ENCODE results near the gene ASRGL1. TPM values are rescaled to one million over a fixed set of nuclear protein-coding genes. Genes with fewer than 3 reads are reported as not detected.

Gene ASRGL1
- total RNA-seq, 6 experiments from 2014 or later = 0.36 to 0.55 (median 0.49) TPM

DNA sequence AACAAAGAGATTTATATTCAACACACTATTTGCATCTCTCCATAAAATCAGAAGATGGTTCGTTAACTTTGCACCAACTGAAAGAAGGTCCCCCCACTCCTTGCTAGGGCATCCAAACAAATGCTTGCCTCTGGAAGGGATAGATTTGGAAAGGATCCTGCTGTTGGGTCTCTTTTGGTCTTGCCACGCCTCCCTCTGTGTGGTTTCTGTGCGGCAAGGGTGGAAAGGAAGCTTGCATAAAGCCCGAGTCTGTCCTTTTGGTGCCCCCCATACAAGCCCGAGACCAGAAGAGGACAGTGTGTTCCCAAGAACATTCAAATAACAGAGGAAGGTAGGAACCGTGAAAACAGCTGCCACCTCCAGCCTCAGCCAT, 96.6 kb downstream of the ASRGL1 start:
- Mint-ChIP-seq H3K36me3 (ENCODE audit: low read depth) (no peaks in the 10 kb centered on the region), H3K4me3 (no peak overlapping the region), H3K27me3 (ENCODE audit: insufficient read depth) (peaks cover 3% of the 10 kb centered on the region; the same call in 1 of the 2 replicates), H3K27ac (no peak overlapping the region), H3K4me1 (ENCODE audit: low read depth) (peaks cover 34% of the 10 kb centered on the region), H3K9me3 (no peaks in the 10 kb centered on the region)
- DNase-seq = no peak
- TF ChIP-seq, protein P1, sequence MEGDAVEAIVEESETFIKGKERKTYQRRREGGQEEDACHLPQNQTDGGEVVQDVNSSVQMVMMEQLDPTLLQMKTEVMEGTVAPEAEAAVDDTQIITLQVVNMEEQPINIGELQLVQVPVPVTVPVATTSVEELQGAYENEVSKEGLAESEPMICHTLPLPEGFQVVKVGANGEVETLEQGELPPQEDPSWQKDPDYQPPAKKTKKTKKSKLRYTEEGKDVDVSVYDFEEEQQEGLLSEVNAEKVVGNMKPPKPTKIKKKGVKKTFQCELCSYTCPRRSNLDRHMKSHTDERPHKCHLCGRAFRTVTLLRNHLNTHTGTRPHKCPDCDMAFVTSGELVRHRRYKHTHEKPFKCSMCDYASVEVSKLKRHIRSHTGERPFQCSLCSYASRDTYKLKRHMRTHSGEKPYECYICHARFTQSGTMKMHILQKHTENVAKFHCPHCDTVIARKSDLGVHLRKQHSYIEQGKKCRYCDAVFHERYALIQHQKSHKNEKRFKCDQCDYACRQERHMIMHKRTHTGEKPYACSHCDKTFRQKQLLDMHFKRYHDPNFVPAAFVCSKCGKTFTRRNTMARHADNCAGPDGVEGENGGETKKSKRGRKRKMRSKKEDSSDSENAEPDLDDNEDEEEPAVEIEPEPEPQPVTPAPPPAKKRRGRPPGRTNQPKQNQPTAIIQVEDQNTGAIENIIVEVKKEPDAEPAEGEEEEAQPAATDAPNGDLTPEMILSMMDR (IDR thresholded peaks at IDR 0.05) = no peak

DNA sequence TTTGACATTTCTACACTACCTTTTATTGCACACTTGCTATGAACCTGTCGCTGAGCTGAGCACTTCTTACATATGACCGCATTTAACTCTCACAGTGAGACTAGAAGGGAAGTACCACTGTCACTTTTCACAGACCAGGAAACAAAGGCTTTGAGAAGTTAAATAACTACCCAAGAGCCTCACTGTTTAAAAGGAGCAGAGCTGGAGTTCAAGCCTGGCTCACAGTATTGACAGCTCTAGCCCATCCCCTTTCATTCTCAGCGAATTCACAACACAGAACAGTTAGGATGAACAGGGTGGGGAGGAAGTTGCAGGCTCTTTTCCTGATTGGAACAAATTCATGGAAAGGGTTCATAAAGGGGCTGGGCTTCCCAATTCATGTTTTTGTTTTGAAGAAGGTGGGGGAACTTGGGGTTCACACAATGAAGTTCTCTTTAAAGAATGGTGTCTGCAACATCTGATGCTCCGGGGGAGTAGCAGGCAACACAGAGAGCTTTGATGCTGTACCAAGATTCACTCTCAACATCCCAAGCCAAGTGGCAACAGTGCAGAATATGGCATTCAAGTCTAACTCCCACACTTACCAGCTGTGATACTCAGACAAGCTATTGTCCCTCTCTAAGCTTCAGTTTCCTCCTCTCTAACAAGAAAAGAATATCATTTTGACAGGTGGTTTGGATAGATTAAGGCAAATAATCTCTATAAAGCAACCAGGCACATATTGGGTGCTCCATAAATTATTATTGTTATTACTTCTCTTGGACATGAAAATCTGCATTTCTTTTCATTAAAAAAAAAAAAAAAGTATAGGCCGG, 98.8 kb downstream of the ASRGL1 start:
- TF ChIP-seq, protein P1 (IDR thresholded peaks at IDR 0.05) = no peak
- Mint-ChIP-seq H3K4me1 (ENCODE audit: low read depth) (peaks cover 27% of the 10 kb centered on the region), H3K9me3 (no peaks in the 10 kb centered on the region), H3K4me3 (no peak overlapping the region), H3K36me3 (ENCODE audit: low read depth) (no peaks in the 10 kb centered on the region), H3K27me3 (ENCODE audit: insufficient read depth) (peaks cover 3% of the 10 kb centered on the region; the same call in 1 of the 2 replicates), H3K27ac (no peak overlapping the region)
- no peak for DNase-seq

DNA sequence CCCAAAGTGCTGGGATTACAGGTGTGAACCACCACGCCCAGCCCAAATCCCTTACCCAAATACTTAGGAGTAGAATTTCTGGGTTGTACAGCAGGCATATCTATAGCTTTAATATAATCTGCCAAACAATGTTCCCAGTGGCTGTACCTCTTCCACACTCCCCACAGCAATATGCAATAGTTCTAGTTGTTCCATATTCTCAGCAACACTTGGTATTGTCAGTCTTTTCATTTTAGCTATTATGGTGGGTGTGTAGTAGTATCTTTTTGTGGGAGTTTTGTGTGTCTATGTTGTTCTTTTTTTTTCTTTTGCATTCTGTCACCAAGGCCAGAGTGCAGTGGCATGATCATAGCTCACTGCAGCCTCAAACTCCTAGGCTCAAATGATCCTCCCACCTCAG, 100.4 kb downstream of the ASRGL1 start:
- Mint-ChIP-seq H3K27me3 (ENCODE audit: insufficient read depth) (peaks cover 3% of the 10 kb centered on the region; the same call in 1 of the 2 replicates), H3K4me1 (ENCODE audit: low read depth) (peaks cover 14% of the 10 kb centered on the region), H3K9me3 (no peaks in the 10 kb centered on the region), H3K4me3 (no peak overlapping the region), H3K27ac (no peak overlapping the region), H3K36me3 (ENCODE audit: low read depth) (no peaks in the 10 kb centered on the region)
- TF ChIP-seq, protein P1 (IDR thresholded peaks at IDR 0.05) = no peak
- no peak for DNase-seq

DNA sequence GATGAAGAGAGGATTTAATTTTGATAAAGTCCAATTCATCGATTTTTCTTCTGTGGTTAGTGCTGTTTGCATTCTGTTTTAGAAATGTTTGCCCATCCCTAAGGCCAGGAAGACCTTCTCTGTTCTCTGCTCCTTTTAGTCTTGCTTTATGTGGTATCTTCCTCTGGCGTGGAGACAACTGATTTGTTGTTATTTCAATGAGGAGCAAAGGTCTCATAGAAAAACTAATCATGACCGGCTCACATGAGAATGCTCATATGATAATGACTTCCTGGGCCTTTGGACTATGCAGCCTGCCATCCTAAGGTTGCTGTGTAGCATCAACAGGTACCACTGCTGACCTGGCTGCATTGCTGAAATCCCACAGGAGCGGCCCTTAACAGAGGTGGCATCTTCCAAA, 101.4 kb downstream of the ASRGL1 start:
- Mint-ChIP-seq H3K27me3 (ENCODE audit: insufficient read depth) (peaks cover 3% of the 10 kb centered on the region; the same call in 1 of the 2 replicates), H3K27ac (no peak overlapping the region), H3K4me3 (no peak overlapping the region), H3K9me3 (no peaks in the 10 kb centered on the region), H3K36me3 (ENCODE audit: low read depth) (0 out of 2 replicates have a peak, but pooled peaks cover 3% of the 10 kb centered on the region), H3K4me1 (ENCODE audit: low read depth) (peaks cover 18% of the 10 kb centered on the region)
- no peak for DNase-seq
- TF ChIP-seq, protein P1 (IDR thresholded peaks at IDR 0.05) = no peak

DNA sequence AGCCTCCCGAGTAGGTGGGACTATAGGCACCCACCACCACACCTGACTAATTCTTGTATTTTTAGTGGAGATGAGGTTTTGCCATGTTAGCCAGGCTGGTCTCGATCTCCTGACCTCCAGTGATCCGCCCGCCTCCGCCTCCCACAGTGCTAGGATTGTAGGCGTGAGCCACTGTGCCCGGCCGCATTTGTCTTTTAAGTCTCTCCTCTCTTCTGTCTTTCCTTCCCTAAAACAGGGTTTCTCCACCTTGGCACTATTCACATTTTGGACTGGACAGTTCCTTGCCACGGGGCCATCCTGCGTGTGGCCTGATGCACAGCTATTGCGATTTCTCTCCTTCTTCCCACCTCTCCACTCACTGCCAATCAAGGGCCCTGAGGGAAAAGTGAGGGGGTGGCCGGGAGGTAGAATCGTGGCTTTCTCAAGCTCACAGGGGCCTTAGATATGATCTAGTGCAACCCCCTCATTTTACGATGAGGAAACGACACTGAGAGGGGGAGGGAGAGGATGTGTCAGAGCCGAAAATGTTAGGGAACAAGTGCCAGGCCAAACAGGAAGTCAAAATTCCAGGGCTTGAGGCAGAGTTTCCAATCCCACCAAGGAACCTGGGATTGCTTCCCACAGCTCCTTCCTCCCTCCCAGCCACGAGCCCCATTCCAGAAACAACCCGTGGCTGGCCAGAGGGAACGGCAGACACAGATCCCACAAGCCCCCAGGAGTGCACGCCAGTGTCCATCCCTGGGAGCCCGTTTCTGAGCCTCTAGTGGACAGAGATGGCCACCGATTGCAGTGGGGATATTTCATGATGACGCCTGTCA, 102.7 kb downstream of the ASRGL1 start:
- peaks cover 31% of the 10 kb centered on the region for H3K4me1 Mint-ChIP-seq (ENCODE audit: low read depth)
- peaks cover 3% of the 10 kb centered on the region; the same call in 1 of the 2 replicates for H3K27me3 Mint-ChIP-seq (ENCODE audit: insufficient read depth)
- peak overlapping the region; percentile 80 for H3K27ac Mint-ChIP-seq
- TF ChIP-seq, protein P1 (IDR thresholded peaks at IDR 0.05) = peak; percentile 36; the same call in 1 of the 2 replicates
- 0 out of 2 replicates have a peak, but pooled peaks cover 5% of the 10 kb centered on the region for H3K36me3 Mint-ChIP-seq (ENCODE audit: low read depth)
- DNase-seq = peak; percentile 26
- no peaks in the 10 kb centered on the region for H3K9me3 Mint-ChIP-seq
- H3K4me3 Mint-ChIP-seq = peak overlapping the region; percentile 39

Other genes with a start within 250 kb of the ASRGL1 start
- gene INCENP, start 213.4 kb upstream of the ASRGL1 start, total RNA-seq (2021; fragmentation: NEBNext Ultra II Directional; extraction: Animal tissue kit (Norgen Biotek cat#: 25700)) = 10 to 100 TPM; 32.3 to 60.0 (median 54.1) TPM
- not detected for gene SCGB1D1, start 147.2 kb upstream of the ASRGL1 start, total RNA-seq (2021; fragmentation: NEBNext Ultra II Directional; extraction: Animal tissue kit (Norgen Biotek cat#: 25700))
- not detected for gene SCGB2A1, start 128.8 kb upstream of the ASRGL1 start, total RNA-seq (2021; fragmentation: NEBNext Ultra II Directional; extraction: Animal tissue kit (Norgen Biotek cat#: 25700))
- not detected for gene SCGB1D2, start 95.2 kb upstream of the ASRGL1 start, total RNA-seq (2021; fragmentation: NEBNext Ultra II Directional; extraction: Animal tissue kit (Norgen Biotek cat#: 25700))
- not detected for gene SCGB2A2, start 67.3 kb upstream of the ASRGL1 start, total RNA-seq (2021; fragmentation: NEBNext Ultra II Directional; extraction: Animal tissue kit (Norgen Biotek cat#: 25700))
- not detected for gene SCGB1D4, start 38.4 kb upstream of the ASRGL1 start, total RNA-seq (2021; fragmentation: NEBNext Ultra II Directional; extraction: Animal tissue kit (Norgen Biotek cat#: 25700))
- not detected for gene SCGB1A1, start 81.6 kb downstream of the ASRGL1 start, total RNA-seq (2021; fragmentation: NEBNext Ultra II Directional; extraction: Animal tissue kit (Norgen Biotek cat#: 25700))
- 100 to 1,000 TPM; 426 to 589 (median 452) TPM for gene AHNAK, start 209.4 kb downstream of the ASRGL1 start, total RNA-seq (2021; fragmentation: NEBNext Ultra II Directional; extraction: Animal tissue kit (Norgen Biotek cat#: 25700))
- 1,000 to 10,000 TPM; 1,302 to 1,474 (median 1,327) TPM for gene EEF1G, start 236.4 kb downstream of the ASRGL1 start, total RNA-seq (2021; fragmentation: NEBNext Ultra II Directional; extraction: Animal tissue kit (Norgen Biotek cat#: 25700))